GM21717 (cell line): ENCODE results near the gene MGMT.

ENCODE experiments used
- ATAC-seq: cut with Tn5 transposase; IDR thresholded peaks from one replicate; pipeline ENCODE4 v1.9.1; 2021; ENCODE audit warnings: mild to moderate bottlenecking, moderate library complexity; ENCODE audit not compliant: unreplicated experiment

The MGMT gene

GRCh38 chr10:129517680-129518057, 50.6 kb downstream of the MGMT start:
- no peak for ATAC-seq

GRCh38 chr10:129518793-129519192, 51.8 kb downstream of the MGMT start:
- ATAC-seq = no peak

GRCh38 chr10:129520440-129521080, 53.5 kb downstream of the MGMT start:
- ATAC-seq = no peak

GRCh38 chr10:129521161-129522025, 54.4 kb downstream of the MGMT start:
- no peak for ATAC-seq

- ATAC-seq = no peak
These were observed 55.1 kb downstream of the MGMT start for GRCh38 chr10:129522041-129522585.

- no peak for ATAC-seq
These were observed 56.1 kb downstream of the MGMT start for GRCh38 chr10:129523031-129523722.

GRCh38 chr10:129523723-129524316, 56.8 kb downstream of the MGMT start:
- ATAC-seq = no peak

GRCh38 chr10:129524936-129525335, 57.9 kb downstream of the MGMT start:
- no peak for ATAC-seq

GRCh38 chr10:129525401-129525801, 58.4 kb downstream of the MGMT start:
- no peak for ATAC-seq

- ATAC-seq = no peak
These were observed 59.9 kb downstream of the MGMT start for GRCh38 chr10:129526943-129527342.

- no peak for ATAC-seq
These were observed 61.4 kb downstream of the MGMT start for GRCh38 chr10:129528376-129528978.

- ATAC-seq = no peak
These were observed 63.5 kb downstream of the MGMT start for GRCh38 chr10:129530581-129530980.

GRCh38 chr10:129531195-129531968, 64.3 kb downstream of the MGMT start:
- ATAC-seq = no peak

GRCh38 chr10:129531969-129532660, 65.1 kb downstream of the MGMT start:
- ATAC-seq = no peak

- no peak for ATAC-seq
These were observed 65.8 kb downstream of the MGMT start for GRCh38 chr10:129532838-129533237.

- no peak for ATAC-seq
These were observed 66.2 kb downstream of the MGMT start for GRCh38 chr10:129533281-129533680.

GRCh38 chr10:129534826-129535225, 67.8 kb downstream of the MGMT start:
- no peak for ATAC-seq

GRCh38 chr10:129536336-129536735, 69.3 kb downstream of the MGMT start:
- ATAC-seq = no peak

- no peak for ATAC-seq
These were observed 70.1 kb downstream of the MGMT start for GRCh38 chr10:129537151-129537550.
